Karpas-422 (cell line): ENCODE measurements around the gene ONECUT2. TPM values are rescaled to one million over a fixed set of nuclear protein-coding genes. Genes with fewer than 3 reads are reported as not detected.

ENCODE experiments used
- DNase-seq: peaks from one replicate; pipeline ENCODE4 v3.0.0-alpha.2; 2015
- H2AFZ ChIP-seq: fragments of 200-600 bp; sonication (generic); 2 replicates; pipeline ENCODE4 v1.6.1; 2014; ENCODE audit warnings: antibody characterized with exemption, low read length, mixed read lengths
- H3K27ac ChIP-seq: fragments of 200-600 bp; sonication (generic); 2 replicates; pipeline ENCODE4 v1.5.1; 2014; ENCODE audit warnings: mild to moderate bottlenecking, low read length, moderate library complexity
- H3K27me3 ChIP-seq: fragments of 200-600 bp; sonication (generic); 2 replicates; pipeline ENCODE4 v1.6.1; 2014; ENCODE audit warnings: low read length, mixed read lengths
- H3K36me3 ChIP-seq: fragments of 200-600 bp; sonication (generic); 2 replicates; pipeline ENCODE4 v1.6.1; 2014; ENCODE audit warnings: low read length, mixed read lengths; ENCODE audit not compliant: insufficient read depth
- H3K4me1 ChIP-seq: fragments of 200-600 bp; sonication (generic); 2 replicates; pipeline ENCODE4 v1.6.1; 2014; ENCODE audit warnings: mild to moderate bottlenecking, low read length, mixed read lengths
- H3K4me2 ChIP-seq: fragments of 200-600 bp; sonication (generic); 2 replicates; pipeline ENCODE4 v1.6.1; 2014; ENCODE audit warnings: low read length, low read depth, mild to moderate bottlenecking; ENCODE audit not compliant: poor library complexity, severe bottlenecking
- H3K4me3 ChIP-seq: fragments of 200-600 bp; sonication (generic); 2 replicates; pipeline ENCODE4 v1.5.1; 2014; ENCODE audit warnings: mild to moderate bottlenecking, antibody characterized with exemption, low read length, mixed read lengths
- H3K79me2 ChIP-seq: fragments of 200-600 bp; sonication (generic); 2 replicates; pipeline ENCODE4 v1.6.1; 2014; ENCODE audit warnings: mild to moderate bottlenecking, low read length, mixed read lengths
- H3K9ac ChIP-seq: fragments of 200-600 bp; sonication (generic); 2 replicates; pipeline ENCODE4 v1.6.0; 2014; ENCODE audit warnings: low read length
- H3K9me2 ChIP-seq: fragments of 200-600 bp; sonication (generic), shearing (Covaris generic); replicated peaks from 2 replicates; pipeline ENCODE4 v1.6.0; 2014; ENCODE audit warnings: mild to moderate bottlenecking, low read length, moderate library complexity; ENCODE audit not compliant: insufficient read depth
- H3K9me3 ChIP-seq: fragments of 300-700, 200-600 bp; sonication (generic); 2 replicates; pipeline ENCODE4 v1.6.1; 2014; ENCODE audit warnings: low read length, mixed read lengths
- H4K20me1 ChIP-seq: fragments of 200-600 bp; sonication (generic); 2 replicates; pipeline ENCODE4 v1.6.1; 2014; ENCODE audit warnings: mild to moderate bottlenecking, antibody characterized with exemption, low read length, low read depth; ENCODE audit not compliant: insufficient read depth
- total RNA-seq: library from RNA; depleted of rRNA; stranded (reverse); fragments of >200 nt; shearing (Covaris generic); gene quantifications from 2 replicates; pipeline ENCODE4 v1.2.3, GENCODE V29; 2014; ENCODE audit warnings: low replicate concordance

ONECUT2 gene
- total RNA-seq, 1 experiment from 2014 or later: not detected

GRCh38 chr18:57439609-57439968 is 4.4 kb downstream of the ONECUT2 start:
- Histone ChIP-seq H3K9ac (no peak overlapping the region), H3K27ac (no peak overlapping the region), H3K27me3 (no peaks in the 10 kb centered on the region), H3K4me2 (no peak overlapping the region), H3K79me2 (no peaks in the 10 kb centered on the region), H2AFZ (no peak overlapping the region), H3K9me3 (no peaks in the 10 kb centered on the region), H3K9me2 (no peaks in the 10 kb centered on the region), H3K4me1 (peaks cover 4% of the 10 kb centered on the region; the same call in 1 of the 2 replicates), H3K4me3 (no peak overlapping the region), H4K20me1 (0 out of 2 replicates have a peak, but pooled peaks cover 5% of the 10 kb centered on the region), H3K36me3 (no peaks in the 10 kb centered on the region)
- no peak for DNase-seq

GRCh38 chr18:57439985-57440330 is 4.8 kb downstream of the ONECUT2 start:
- Histone ChIP-seq H3K27me3 (no peaks in the 10 kb centered on the region), H3K4me3 (no peak overlapping the region), H3K9me2 (no peaks in the 10 kb centered on the region), H3K9ac (no peak overlapping the region), H3K27ac (no peak overlapping the region), H3K9me3 (no peaks in the 10 kb centered on the region), H3K4me1 (peaks cover 4% of the 10 kb centered on the region; the same call in 1 of the 2 replicates), H3K79me2 (no peaks in the 10 kb centered on the region), H2AFZ (no peak overlapping the region), H3K36me3 (no peaks in the 10 kb centered on the region), H3K4me2 (no peak overlapping the region), H4K20me1 (0 out of 2 replicates have a peak, but pooled peaks cover 5% of the 10 kb centered on the region)
- no peak for DNase-seq

- Histone ChIP-seq H3K4me2 (no peak overlapping the region), H3K9me3 (no peaks in the 10 kb centered on the region), H4K20me1 (0 out of 2 replicates have a peak, but pooled peaks cover 5% of the 10 kb centered on the region), H2AFZ (no peak overlapping the region), H3K36me3 (no peaks in the 10 kb centered on the region), H3K4me1 (peaks cover 4% of the 10 kb centered on the region; the same call in 1 of the 2 replicates), H3K79me2 (no peaks in the 10 kb centered on the region), H3K9me2 (no peaks in the 10 kb centered on the region), H3K27ac (no peak overlapping the region), H3K27me3 (no peaks in the 10 kb centered on the region), H3K9ac (no peak overlapping the region), H3K4me3 (no peak overlapping the region)
- DNase-seq: no peak
These were observed 5.3 kb downstream of the ONECUT2 start for GRCh38 chr18:57440331-57441070.

- H3K27ac ChIP-seq: no peak overlapping the region
- no peaks in the 10 kb centered on the region for H3K27me3 ChIP-seq
- no peak overlapping the region for H2AFZ ChIP-seq
- H4K20me1 ChIP-seq: 0 out of 2 replicates have a peak, but pooled peaks cover 5% of the 10 kb centered on the region
- no peak for DNase-seq
- no peak overlapping the region for H3K4me2 ChIP-seq
- H3K9me3 ChIP-seq: no peaks in the 10 kb centered on the region
- H3K9me2 ChIP-seq: no peaks in the 10 kb centered on the region
- H3K9ac ChIP-seq: no peak overlapping the region
- H3K36me3 ChIP-seq: no peaks in the 10 kb centered on the region
- H3K79me2 ChIP-seq: no peaks in the 10 kb centered on the region
- peaks cover 4% of the 10 kb centered on the region; the same call in 1 of the 2 replicates for H3K4me1 ChIP-seq
- H3K4me3 ChIP-seq: no peak overlapping the region
These were observed 6.1 kb downstream of the ONECUT2 start for GRCh38 chr18:57441071-57441794.

GRCh38 chr18:57443247-57443646 is 8.1 kb downstream of the ONECUT2 start:
- no peak overlapping the region for H3K9ac ChIP-seq
- no peak overlapping the region for H3K4me3 ChIP-seq
- H3K27ac ChIP-seq: no peak overlapping the region
- 0 out of 2 replicates have a peak, but pooled peaks cover 5% of the 10 kb centered on the region for H4K20me1 ChIP-seq
- H3K27me3 ChIP-seq: no peaks in the 10 kb centered on the region
- H3K4me2 ChIP-seq: no peak overlapping the region
- DNase-seq: no peak
- H3K36me3 ChIP-seq: no peaks in the 10 kb centered on the region
- no peak overlapping the region for H2AFZ ChIP-seq
- H3K4me1 ChIP-seq: peaks cover 4% of the 10 kb centered on the region; the same call in 1 of the 2 replicates
- no peaks in the 10 kb centered on the region for H3K79me2 ChIP-seq
- no peaks in the 10 kb centered on the region for H3K9me3 ChIP-seq
- H3K9me2 ChIP-seq: no peaks in the 10 kb centered on the region

- H3K27me3 ChIP-seq: no peaks in the 10 kb centered on the region
- no peaks in the 10 kb centered on the region for H3K9me3 ChIP-seq
- 0 out of 2 replicates have a peak, but pooled peaks cover 5% of the 10 kb centered on the region for H4K20me1 ChIP-seq
- no peak overlapping the region for H3K27ac ChIP-seq
- peaks cover 4% of the 10 kb centered on the region; the same call in 1 of the 2 replicates for H3K4me1 ChIP-seq
- no peak overlapping the region for H3K4me3 ChIP-seq
- H3K79me2 ChIP-seq: no peaks in the 10 kb centered on the region
- no peak overlapping the region for H3K9ac ChIP-seq
- DNase-seq: no peak
- no peaks in the 10 kb centered on the region for H3K36me3 ChIP-seq
- H3K9me2 ChIP-seq: no peaks in the 10 kb centered on the region
- H2AFZ ChIP-seq: no peak overlapping the region
- no peak overlapping the region for H3K4me2 ChIP-seq
These were observed 8.5 kb downstream of the ONECUT2 start for GRCh38 chr18:57443702-57444101.

- no peaks in the 10 kb centered on the region for H3K27me3 ChIP-seq
- no peak overlapping the region for H3K9ac ChIP-seq
- no peak overlapping the region for H3K4me2 ChIP-seq
- H3K4me3 ChIP-seq: no peak overlapping the region
- DNase-seq: no peak
- H3K36me3 ChIP-seq: no peaks in the 10 kb centered on the region
- peaks cover 4% of the 10 kb centered on the region; the same call in 1 of the 2 replicates for H3K4me1 ChIP-seq
- no peaks in the 10 kb centered on the region for H3K9me3 ChIP-seq
- 0 out of 2 replicates have a peak, but pooled peaks cover 5% of the 10 kb centered on the region for H4K20me1 ChIP-seq
- no peak overlapping the region for H3K27ac ChIP-seq
- H3K9me2 ChIP-seq: no peaks in the 10 kb centered on the region
- no peaks in the 10 kb centered on the region for H3K79me2 ChIP-seq
- H2AFZ ChIP-seq: no peak overlapping the region
These were observed 9.2 kb downstream of the ONECUT2 start for GRCh38 chr18:57444301-57444759.
